ENCODE results near the gene FIBCD1. TPM values are rescaled to one million over a fixed set of nuclear protein-coding genes. Genes with fewer than 3 reads are reported as not detected.

The FIBCD1 gene
- polyA plus RNA-seq, 1 donor (not counting 4 experiments of a cell fraction or from before 2014, with no cell fraction given): 0.79 TPM

DNA sequence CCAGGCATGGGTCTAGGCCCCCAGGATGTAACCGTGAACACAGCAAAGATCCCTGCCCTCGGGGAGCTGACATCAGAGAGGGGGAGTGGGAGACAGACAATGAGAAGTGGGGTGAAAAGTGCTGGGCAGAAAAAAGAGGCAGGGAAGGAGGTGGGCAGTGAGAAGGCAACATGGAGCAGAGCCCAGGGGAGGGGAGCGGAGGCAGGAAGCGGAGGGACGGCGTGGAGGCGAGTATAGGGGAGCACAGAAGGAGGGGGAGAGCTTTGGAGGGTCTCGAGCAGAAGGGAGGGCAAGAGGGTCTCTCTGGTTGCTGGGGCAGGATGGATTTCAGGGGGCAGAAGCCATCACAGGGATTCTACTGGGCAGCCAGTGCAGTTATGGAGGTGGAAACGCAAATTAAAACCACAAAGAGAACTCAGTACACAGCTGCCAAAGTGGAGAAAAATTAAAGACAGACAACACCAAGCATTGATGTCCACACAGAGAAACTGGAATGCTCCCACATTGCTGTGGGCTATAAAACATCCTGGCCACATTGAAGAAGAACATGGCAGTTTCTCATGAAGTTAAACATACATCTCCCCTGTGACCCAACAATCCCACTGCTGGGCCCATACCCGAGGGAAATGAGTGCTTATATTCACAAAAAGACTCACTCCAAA, 48.8 kb upstream of the FIBCD1 start:
- Histone ChIP-seq H3K4me2 (ENCODE audit: control insufficient read depth, extremely low read depth, insufficient read depth, low read depth, low read length) (no peak overlapping the region), H3K9me1 (ENCODE audit: control insufficient read depth, extremely low read depth, insufficient read depth, low read length) (no peaks in the 10 kb centered on the region), H3K9ac (ENCODE audit: control insufficient read depth, extremely low read depth, insufficient read depth, low read length) (no peak overlapping the region), H2AFZ (ENCODE audit: control insufficient read depth, low read length) (no peak overlapping the region), H3K4me1 (ENCODE audit: control insufficient read depth, extremely low read depth, insufficient read depth, low read length) (no peaks in the 10 kb centered on the region), H3K27me3 (ENCODE audit: control insufficient read depth, extremely low read depth, insufficient read depth, low read length) (peaks cover 52% of the 10 kb centered on the region), H3K36me3 (ENCODE audit: control insufficient read depth in 2 of 2, extremely low read depth in 1 of 2, insufficient read depth in 2 of 2, low read length in 2 of 2) (no peaks in the 10 kb centered on the region), H3K79me2 (ENCODE audit: control insufficient read depth, insufficient read depth, low read length) (no peaks in the 10 kb centered on the region), H3K9me3 (ENCODE audit: control insufficient read depth, low read depth, low read length) (no peaks in the 10 kb centered on the region), H4K20me1 (ENCODE audit: control insufficient read depth, extremely low read depth, insufficient read depth, low read length) (no peaks in the 10 kb centered on the region), H3K27ac (ENCODE audit: control insufficient read depth, insufficient read depth, low read length) (no peak overlapping the region), H3K4me3 (ENCODE audit: control insufficient read depth in 2 of 3, extremely low read depth in 1 of 3, insufficient read depth in 2 of 3, low read depth in 1 of 3, low read length in 3 of 3) (no peak overlapping the region)
- FAIRE-seq (no peak), DNase-seq (ENCODE audit: low read depth, low spot score) (no peak)
- dilution Hi-C loops (cut with MboI; ENCODE audit: extremely low pct_ligation_motif_present, low sequenced_read_pairs): no loop called here
- TF ChIP-seq EZH2 (IDR thresholded peaks at IDR 0.05; ENCODE audit: low read length): no peak
- TF ChIP-seq, protein P1, sequence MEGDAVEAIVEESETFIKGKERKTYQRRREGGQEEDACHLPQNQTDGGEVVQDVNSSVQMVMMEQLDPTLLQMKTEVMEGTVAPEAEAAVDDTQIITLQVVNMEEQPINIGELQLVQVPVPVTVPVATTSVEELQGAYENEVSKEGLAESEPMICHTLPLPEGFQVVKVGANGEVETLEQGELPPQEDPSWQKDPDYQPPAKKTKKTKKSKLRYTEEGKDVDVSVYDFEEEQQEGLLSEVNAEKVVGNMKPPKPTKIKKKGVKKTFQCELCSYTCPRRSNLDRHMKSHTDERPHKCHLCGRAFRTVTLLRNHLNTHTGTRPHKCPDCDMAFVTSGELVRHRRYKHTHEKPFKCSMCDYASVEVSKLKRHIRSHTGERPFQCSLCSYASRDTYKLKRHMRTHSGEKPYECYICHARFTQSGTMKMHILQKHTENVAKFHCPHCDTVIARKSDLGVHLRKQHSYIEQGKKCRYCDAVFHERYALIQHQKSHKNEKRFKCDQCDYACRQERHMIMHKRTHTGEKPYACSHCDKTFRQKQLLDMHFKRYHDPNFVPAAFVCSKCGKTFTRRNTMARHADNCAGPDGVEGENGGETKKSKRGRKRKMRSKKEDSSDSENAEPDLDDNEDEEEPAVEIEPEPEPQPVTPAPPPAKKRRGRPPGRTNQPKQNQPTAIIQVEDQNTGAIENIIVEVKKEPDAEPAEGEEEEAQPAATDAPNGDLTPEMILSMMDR (optimal IDR thresholded peaks at IDR 0.05 in 1 of 3, IDR thresholded peaks at IDR 0.05 in 1 of 3, conservative IDR thresholded peaks at IDR 0.05 in 1 of 3; ENCODE audit: extremely low read depth in 1 of 3, insufficient read depth in 2 of 3, low read length in 3 of 3): no peak

DNA sequence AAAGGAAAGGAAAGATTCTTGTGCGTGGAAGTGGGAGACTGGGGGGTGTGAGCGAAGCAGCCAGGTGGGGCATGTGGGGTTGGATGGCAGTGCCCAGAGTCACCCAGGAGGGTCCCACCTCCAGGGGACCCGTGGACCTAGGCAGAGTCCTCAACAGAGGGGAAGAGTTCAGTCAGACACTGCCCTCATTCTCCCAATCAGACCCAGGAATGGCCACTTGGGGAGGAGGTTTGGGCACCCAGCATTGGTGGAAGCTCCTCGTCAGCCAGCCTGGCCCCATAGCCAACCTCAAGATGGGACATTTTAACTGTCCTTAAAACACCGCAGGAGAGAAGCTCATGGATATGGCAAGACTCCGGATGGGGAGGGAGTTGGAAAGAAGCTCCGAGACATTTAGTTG, 48.0 kb upstream of the FIBCD1 start:
- H3K4me1 ChIP-seq (ENCODE audit: control insufficient read depth, extremely low read depth, insufficient read depth, low read length): no peaks in the 10 kb centered on the region
- H3K9me3 ChIP-seq (ENCODE audit: control insufficient read depth, low read depth, low read length): no peaks in the 10 kb centered on the region
- H3K36me3 ChIP-seq (ENCODE audit: control insufficient read depth in 2 of 2, extremely low read depth in 1 of 2, insufficient read depth in 2 of 2, low read length in 2 of 2): no peaks in the 10 kb centered on the region
- H3K79me2 ChIP-seq (ENCODE audit: control insufficient read depth, insufficient read depth, low read length): no peaks in the 10 kb centered on the region
- DNase-seq (ENCODE audit: low read depth, low spot score) (no peak), FAIRE-seq (no peak)
- no peak overlapping the region for H3K27ac ChIP-seq (ENCODE audit: control insufficient read depth, insufficient read depth, low read length)
- H2AFZ ChIP-seq (ENCODE audit: control insufficient read depth, low read length): no peak overlapping the region
- H3K27me3 ChIP-seq (ENCODE audit: control insufficient read depth, extremely low read depth, insufficient read depth, low read length): peaks cover 51% of the 10 kb centered on the region
- H4K20me1 ChIP-seq (ENCODE audit: control insufficient read depth, extremely low read depth, insufficient read depth, low read length): no peaks in the 10 kb centered on the region
- TF ChIP-seq, protein P1 (optimal IDR thresholded peaks at IDR 0.05 in 1 of 3, IDR thresholded peaks at IDR 0.05 in 1 of 3, conservative IDR thresholded peaks at IDR 0.05 in 1 of 3; ENCODE audit: extremely low read depth in 1 of 3, insufficient read depth in 2 of 3, low read length in 3 of 3): no peak
- no peak for TF ChIP-seq EZH2 (IDR thresholded peaks at IDR 0.05; ENCODE audit: low read length)
- H3K4me3 ChIP-seq (ENCODE audit: control insufficient read depth in 2 of 3, extremely low read depth in 1 of 3, insufficient read depth in 2 of 3, low read depth in 1 of 3, low read length in 3 of 3): no peak overlapping the region
- H3K9ac ChIP-seq (ENCODE audit: control insufficient read depth, extremely low read depth, insufficient read depth, low read length): no peak overlapping the region
- no peaks in the 10 kb centered on the region for H3K9me1 ChIP-seq (ENCODE audit: control insufficient read depth, extremely low read depth, insufficient read depth, low read length)
- dilution Hi-C loops (cut with MboI; ENCODE audit: extremely low pct_ligation_motif_present, low sequenced_read_pairs): no loop called here
- H3K4me2 ChIP-seq (ENCODE audit: control insufficient read depth, extremely low read depth, insufficient read depth, low read depth, low read length): no peak overlapping the region

Data from keratinocyte (primary cell).